Prostate gland (tissue), 2 donors: ENCODE measurements around the gene OR56A3.

Source experiments
- POLR2A ChIP-seq: fragments of 450-650 bp; IDR thresholded peaks from one replicate; pipeline ENCODE4 v1.6.1; 2016; ENCODE audit warnings: antibody characterized with exemption, mild to moderate bottlenecking
- POLR2AphosphoS5 ChIP-seq: sonication (generic); formaldehyde crosslinking; IDR thresholded peaks from one replicate; pipeline ENCODE4 v1.6.1; 2017; ENCODE audit warnings: antibody characterized with exemption
- TF ChIP-seq, protein P1 (sequence below), 4 experiments: fragments of 200-600 bp in 2 of 4; fragments of 450-650 bp in 2 of 4; sonication (generic) in 2 of 4; IDR thresholded peaks; 1 replicate in 3 of 4; 2 replicates in 1 of 4; pipeline ENCODE4 v1.5.1; 2016 to 2019; ENCODE audit warnings: antibody characterized with exemption in 4 of 4, mild to moderate bottlenecking in 2 of 4, moderate library complexity in 2 of 4

DNA sequence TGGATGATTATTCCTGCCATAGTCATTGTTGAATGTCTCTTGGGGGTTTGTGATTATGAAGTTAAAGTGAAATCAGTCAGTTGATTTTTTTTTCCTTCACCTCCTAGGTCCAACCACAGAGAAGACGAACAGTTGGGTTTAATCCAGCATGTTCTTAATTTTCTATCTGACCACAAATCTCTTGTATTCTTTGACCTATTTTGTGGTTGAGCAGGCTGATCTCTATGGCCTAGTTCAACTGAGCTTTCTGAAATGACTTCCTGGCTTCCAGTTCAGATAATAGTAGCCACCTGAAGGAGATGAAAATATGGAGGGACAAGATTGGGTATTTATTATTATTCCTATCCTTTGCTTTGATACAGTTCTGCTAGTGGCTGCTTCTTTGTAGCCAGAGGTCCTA is 31.5 kb downstream of the OR56A3 start:
- TF ChIP-seq, protein P1, sequence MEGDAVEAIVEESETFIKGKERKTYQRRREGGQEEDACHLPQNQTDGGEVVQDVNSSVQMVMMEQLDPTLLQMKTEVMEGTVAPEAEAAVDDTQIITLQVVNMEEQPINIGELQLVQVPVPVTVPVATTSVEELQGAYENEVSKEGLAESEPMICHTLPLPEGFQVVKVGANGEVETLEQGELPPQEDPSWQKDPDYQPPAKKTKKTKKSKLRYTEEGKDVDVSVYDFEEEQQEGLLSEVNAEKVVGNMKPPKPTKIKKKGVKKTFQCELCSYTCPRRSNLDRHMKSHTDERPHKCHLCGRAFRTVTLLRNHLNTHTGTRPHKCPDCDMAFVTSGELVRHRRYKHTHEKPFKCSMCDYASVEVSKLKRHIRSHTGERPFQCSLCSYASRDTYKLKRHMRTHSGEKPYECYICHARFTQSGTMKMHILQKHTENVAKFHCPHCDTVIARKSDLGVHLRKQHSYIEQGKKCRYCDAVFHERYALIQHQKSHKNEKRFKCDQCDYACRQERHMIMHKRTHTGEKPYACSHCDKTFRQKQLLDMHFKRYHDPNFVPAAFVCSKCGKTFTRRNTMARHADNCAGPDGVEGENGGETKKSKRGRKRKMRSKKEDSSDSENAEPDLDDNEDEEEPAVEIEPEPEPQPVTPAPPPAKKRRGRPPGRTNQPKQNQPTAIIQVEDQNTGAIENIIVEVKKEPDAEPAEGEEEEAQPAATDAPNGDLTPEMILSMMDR (IDR thresholded peaks at IDR 0.05) = no peak
- no peak for TF ChIP-seq POLR2AphosphoS5
- TF ChIP-seq POLR2A = no peak
